GM21576 (cell line): Measurements from ENCODE around the gene ADGRE3.

Source experiments
- ATAC-seq: cut with Tn5 transposase; IDR thresholded peaks from one replicate; pipeline ENCODE4 v1.9.1; 2021; ENCODE audit warnings: mild to moderate bottlenecking, moderate library complexity; ENCODE audit not compliant: unreplicated experiment

Gene ADGRE3, protein sequence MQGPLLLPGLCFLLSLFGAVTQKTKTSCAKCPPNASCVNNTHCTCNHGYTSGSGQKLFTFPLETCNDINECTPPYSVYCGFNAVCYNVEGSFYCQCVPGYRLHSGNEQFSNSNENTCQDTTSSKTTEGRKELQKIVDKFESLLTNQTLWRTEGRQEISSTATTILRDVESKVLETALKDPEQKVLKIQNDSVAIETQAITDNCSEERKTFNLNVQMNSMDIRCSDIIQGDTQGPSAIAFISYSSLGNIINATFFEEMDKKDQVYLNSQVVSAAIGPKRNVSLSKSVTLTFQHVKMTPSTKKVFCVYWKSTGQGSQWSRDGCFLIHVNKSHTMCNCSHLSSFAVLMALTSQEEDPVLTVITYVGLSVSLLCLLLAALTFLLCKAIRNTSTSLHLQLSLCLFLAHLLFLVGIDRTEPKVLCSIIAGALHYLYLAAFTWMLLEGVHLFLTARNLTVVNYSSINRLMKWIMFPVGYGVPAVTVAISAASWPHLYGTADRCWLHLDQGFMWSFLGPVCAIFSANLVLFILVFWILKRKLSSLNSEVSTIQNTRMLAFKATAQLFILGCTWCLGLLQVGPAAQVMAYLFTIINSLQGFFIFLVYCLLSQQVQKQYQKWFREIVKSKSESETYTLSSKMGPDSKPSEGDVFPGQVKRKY

DNA sequence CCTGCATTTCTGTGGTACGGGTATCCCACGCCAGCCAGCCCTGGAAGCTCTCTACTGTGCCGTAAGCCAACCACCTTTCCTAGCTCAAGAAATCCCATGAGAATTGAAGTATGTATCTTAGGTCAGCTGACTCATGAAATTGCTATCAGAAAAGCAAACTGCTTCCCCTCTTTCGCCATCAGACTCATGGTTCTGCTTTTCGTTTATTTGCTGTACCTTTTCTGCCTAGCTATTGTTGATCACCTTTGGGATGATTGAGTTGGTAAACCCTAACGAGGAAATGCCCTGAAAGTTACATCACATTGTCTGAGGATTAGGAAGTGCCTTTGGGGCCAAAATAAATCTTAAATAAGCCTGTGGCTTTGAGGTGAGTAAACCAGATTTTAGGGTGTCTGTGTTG, at the start of gene ADGRE3:
ADGRE3 (minus strand) TSS at position 81 of the 400 bp plus-strand sequence; CDS start at position 7, 74 bp downstream.
- no peak for ATAC-seq

DNA sequence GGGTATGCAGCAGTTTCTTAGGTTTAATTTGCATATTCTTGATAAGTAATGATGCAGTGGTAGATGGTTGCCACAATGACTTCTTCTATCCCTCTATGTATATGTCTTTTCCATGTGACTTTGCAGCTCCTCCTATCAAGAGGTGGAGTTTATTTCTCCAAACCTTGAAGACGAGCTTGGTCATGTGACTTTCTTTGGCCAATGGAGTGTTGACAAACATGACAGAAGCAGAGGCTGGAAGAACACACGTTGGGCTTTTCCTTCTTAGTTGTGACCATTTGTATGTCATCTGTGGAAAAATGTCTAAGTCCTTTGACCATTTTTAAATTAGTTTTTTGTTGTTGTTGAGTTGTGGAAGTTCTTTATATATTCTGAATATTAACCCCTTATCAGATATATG, 47.5 kb upstream of the ADGRE3 start:
- ATAC-seq, result no peak

- no peak for ATAC-seq
Observed at GRCh38 chr19:14719162-14719561, 44.5 kb upstream of the ADGRE3 start.

DNA sequence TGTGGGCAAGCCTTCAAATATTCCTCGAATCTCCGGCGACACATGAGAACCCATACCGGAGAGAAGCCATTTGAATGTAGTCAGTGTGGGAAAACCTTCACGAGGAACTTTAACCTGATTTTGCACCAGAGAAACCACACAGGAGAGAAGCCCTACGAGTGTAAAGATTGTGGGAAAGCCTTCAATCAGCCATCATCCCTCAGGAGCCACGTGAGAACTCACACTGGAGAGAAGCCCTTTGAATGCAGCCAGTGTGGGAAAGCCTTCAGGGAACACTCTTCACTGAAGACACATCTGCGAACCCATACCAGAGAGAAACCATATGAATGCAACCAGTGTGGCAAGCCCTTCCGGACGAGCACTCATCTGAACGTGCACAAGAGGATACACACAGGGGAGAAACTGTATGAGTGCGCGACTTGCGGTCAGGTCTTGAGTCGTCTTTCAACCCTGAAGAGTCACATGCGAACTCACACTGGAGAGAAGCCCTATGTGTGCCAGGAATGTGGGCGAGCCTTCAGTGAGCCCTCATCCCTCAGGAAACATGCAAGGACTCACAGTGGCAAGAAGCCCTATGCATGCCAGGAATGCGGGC, 44.0 kb upstream of the ADGRE3 start:
- no peak for ATAC-seq

DNA sequence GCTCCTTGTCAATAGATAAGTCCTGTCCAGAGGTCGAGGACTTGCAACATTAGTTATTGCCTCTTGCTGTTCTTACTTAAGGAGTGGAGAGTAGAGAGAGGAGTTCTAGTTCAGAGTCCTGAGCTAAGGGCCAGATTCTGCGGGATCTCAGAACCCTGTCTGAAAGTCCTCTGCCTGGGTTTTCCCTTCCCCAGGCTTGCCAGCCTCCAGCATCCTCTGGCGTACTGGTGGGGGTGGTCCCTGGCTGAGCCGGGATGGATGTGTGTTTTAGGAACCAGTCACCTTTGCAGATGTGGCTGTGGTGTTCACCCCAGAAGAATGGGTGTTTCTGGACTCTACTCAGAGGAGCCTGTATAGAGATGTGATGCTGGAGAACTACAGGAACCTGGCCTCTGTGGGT, 41.2 kb upstream of the ADGRE3 start:
- no peak for ATAC-seq

GRCh38 chr19:14704450-14704849, 29.8 kb upstream of the ADGRE3 start:
- ATAC-seq, result no peak

DNA sequence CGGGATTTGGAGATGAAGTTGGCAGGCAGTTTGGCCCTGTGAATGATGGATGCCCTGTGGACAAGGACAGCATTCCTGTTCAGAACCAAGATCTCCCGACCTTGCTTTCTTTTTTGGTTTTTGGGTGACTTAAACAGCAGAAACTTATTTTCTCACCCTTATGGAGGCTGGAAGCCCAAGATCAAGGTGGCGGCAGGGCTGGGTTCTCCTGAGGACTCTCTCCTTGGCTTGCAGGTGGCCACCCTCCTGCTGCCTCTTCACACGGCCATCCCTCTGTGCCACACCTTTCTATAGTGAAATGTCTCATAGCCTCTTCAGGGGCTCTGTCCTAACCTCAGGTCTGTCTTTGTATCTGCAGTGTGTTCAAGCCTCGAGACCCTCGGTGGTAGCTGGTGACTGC, 29.2 kb upstream of the ADGRE3 start:
- ATAC-seq, result no peak

- ATAC-seq, result no peak
Observed at GRCh38 chr19:14700711-14701375, 26.2 kb upstream of the ADGRE3 start.

DNA sequence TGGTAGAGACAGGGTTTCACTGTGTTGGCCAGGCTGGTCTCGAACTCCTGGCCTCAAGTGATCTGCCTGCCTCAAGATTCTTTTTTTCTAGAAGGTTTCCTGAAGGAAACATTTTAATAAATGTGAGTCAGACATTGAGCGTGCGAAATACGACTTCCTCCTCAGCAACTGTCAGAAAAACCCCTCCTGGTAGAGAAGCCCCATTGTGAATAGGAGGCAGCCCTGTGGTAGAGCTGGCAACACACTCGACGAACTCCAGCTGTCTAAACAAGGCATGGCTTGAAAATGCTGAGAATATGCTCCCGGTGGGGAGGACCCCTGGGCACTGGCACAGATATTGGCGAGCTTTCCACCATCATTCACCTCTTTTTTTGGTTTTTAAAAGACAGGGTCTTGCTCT, 25.0 kb upstream of the ADGRE3 start:
- no peak for ATAC-seq

DNA sequence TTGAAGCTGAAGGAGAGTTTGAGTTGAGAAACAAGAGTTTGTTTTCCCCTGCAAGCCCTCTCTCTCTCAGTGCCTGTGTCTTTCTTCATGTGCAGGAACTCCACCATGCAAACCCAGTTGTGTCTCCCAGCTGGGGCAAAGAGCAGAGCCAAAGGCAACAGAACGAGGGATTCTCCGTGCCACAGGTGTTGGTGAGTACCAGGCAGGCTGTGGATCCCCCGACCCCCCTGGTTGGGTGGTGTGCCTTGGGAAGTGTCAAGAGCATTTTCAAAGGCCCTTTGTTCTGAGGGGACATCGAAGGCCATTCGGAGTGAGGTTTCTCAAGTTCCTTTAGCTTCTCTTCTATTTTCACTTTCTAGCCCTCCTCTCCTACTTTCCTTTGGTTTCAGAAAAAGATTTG, 20.8 kb upstream of the ADGRE3 start:
- no peak for ATAC-seq

GRCh38 chr19:14694641-14695266, 20.1 kb upstream of the ADGRE3 start:
- ATAC-seq, result no peak

- peak; percentile 78 for ATAC-seq
Observed at GRCh38 chr19:14689598-14690503, 15.2 kb upstream of the ADGRE3 start, which contains the start of gene ZNF333. ZNF333 (plus strand) TSS chr19:14690048; CDS start chr19:14693492, 3,444 bp downstream.

DNA sequence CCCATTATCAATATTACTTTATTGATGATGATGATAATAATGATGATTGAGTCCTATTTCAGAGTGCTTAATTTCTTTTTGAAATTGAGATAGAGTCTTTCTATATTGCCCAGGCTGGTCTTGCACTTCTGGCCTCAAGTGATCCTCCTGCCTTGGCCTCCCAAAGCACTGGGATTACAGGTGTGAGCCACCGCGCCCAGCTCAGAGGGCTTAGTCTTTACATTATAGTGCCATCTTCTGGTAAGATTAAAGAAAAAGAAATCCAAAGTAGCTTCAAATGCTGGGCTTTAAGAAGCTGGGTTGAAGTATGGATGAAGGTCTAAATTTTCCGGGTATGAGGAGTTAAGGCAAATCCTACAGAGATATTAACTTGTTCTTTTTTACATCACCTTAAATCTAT, 11.8 kb upstream of the ADGRE3 start:
- no peak for ATAC-seq

DNA sequence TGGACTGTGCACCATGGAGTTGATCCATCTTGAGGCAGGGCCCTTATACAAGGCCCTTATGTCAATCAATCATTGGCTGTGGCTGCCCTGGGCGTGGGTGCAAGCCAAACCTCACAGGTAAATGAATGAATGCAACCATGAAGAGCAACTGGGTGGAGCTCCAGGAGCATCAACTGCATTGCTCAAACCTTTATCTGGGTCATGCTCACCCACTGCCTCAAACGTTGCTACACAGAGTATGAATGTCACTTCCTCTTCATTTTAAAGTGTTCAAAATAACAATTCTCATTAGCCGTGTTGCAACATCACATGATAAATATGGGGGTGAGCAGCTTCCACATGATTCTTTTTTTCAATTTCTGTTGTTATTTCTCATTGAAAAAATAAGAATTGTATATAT, 8.8 kb upstream of the ADGRE3 start:
- no peak for ATAC-seq

DNA sequence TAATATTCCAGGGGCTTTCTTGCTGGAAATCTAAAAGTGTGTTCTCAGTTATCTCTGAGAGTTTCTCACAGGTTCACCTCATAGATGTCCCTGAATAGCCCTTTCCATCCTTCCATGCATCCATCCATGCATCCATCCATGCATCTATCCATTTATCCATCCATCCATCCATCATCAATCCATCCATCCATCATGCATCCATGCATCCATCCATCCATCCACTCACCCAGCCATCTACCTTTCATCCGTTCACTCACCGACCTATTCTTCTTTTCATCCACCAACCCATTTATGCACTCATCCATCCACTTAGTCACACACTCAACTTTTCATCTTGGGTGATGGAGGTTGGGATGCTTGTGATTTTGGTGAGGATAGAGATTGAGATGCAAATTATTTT, 7.4 kb upstream of the ADGRE3 start:
- no peak for ATAC-seq

GRCh38 chr19:14678199-14678598, 3.6 kb upstream of the ADGRE3 start:
- no peak for ATAC-seq

DNA sequence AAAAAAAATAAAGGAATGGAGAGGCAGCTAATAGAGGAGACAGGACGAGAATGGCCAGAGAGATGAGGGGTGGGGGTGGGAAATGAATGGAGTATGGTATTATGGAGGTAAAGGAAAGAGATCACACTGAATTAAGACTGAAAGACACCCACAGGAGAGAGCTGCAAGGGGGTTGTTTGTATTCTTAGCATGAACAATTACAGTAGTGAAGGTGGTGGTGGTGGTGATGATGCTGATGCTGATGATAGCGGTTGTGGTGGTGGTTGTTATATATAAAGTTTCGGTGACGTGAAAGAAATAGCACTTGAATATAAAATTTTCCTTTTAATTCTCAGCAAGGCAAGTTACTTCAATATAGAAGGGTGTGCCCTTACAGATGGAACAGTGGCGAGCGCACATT, 2.8 kb upstream of the ADGRE3 start:
- no peak for ATAC-seq

- no peak for ATAC-seq
Observed at GRCh38 chr19:14676762-14677161, 2.1 kb upstream of the ADGRE3 start.

DNA sequence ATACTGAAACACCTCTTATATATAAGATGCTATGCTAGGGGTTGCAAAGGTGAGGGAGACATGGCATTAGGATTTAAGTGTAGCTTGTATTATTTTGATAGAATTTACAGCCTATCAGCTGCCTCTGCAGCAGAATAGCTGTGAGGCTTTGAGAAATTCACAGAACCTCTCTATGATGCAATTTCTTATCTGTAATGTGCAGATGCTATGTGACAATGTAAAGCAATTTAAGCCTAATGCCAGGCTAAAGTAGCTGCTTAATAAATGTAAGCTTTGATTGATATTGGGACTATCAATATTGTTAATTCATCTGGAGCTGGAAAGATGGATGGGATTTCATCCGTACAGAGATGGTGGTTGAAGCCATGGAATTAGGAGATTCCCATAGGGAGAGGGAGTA, 1.6 kb downstream of the ADGRE3 start:
- no peak for ATAC-seq
